Esophagus squamous epithelium (tissue), 4 donors: Measurements from ENCODE around the gene TULP4.

ENCODE experiments used
- CTCF ChIP-seq, 6 experiments: fragments of 450-650 bp in 4 of 6; fragments of 200-600 bp in 2 of 6; sonication (generic) in 2 of 6; IDR thresholded peaks; one replicate each; pipeline ENCODE4 v1.5.1; 2016 to 2019; ENCODE audit warnings: antibody characterized with exemption in 6 of 6, mild to moderate bottlenecking in 4 of 6, moderate library complexity in 4 of 6
- POLR2A ChIP-seq, 4 donors: fragments of 450-650 bp; IDR thresholded peaks; one replicate each; pipeline ENCODE4 v1.6.1; 2017; ENCODE audit warnings: antibody characterized with exemption in 4 of 4, mild to moderate bottlenecking in 4 of 4, moderate library complexity in 3 of 4

- TF ChIP-seq CTCF (IDR thresholded peaks at IDR 0.05) (no peak), POLR2A (IDR thresholded peaks at IDR 0.05) (no peak)
Observed at GRCh38 chr6:158507174-158507573, 194.9 kb downstream of the TULP4 start.
